ENCODE measurements around the gene CLEC2B.

Gene CLEC2B

DNA sequence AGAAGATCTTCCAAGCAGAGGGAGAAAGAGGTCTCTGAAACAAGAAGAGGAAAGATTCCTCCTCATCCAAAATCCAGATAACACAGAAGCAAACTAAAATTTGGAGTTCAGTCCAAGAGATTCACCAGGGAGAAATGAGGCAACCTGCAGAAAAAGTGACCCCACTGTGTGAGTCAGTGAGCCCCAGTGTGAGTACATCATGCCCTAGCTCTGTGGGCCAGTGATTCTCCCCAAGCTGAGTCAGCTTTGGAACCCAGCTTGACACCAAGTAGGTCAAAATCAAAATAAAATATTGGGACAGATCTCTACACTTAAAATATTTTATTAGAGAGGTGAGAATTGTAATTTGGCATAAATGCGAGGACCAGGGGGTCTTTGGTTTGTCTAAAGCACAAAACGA, 17.2 kb downstream of the CLEC2B start:
- DNase-seq (ENCODE audit: extremely low read depth, low read depth): no peak
- TF ChIP-seq, protein P1, sequence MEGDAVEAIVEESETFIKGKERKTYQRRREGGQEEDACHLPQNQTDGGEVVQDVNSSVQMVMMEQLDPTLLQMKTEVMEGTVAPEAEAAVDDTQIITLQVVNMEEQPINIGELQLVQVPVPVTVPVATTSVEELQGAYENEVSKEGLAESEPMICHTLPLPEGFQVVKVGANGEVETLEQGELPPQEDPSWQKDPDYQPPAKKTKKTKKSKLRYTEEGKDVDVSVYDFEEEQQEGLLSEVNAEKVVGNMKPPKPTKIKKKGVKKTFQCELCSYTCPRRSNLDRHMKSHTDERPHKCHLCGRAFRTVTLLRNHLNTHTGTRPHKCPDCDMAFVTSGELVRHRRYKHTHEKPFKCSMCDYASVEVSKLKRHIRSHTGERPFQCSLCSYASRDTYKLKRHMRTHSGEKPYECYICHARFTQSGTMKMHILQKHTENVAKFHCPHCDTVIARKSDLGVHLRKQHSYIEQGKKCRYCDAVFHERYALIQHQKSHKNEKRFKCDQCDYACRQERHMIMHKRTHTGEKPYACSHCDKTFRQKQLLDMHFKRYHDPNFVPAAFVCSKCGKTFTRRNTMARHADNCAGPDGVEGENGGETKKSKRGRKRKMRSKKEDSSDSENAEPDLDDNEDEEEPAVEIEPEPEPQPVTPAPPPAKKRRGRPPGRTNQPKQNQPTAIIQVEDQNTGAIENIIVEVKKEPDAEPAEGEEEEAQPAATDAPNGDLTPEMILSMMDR (IDR thresholded peaks at IDR 0.05; ENCODE audit: low read depth, low read length): no peak

DNA sequence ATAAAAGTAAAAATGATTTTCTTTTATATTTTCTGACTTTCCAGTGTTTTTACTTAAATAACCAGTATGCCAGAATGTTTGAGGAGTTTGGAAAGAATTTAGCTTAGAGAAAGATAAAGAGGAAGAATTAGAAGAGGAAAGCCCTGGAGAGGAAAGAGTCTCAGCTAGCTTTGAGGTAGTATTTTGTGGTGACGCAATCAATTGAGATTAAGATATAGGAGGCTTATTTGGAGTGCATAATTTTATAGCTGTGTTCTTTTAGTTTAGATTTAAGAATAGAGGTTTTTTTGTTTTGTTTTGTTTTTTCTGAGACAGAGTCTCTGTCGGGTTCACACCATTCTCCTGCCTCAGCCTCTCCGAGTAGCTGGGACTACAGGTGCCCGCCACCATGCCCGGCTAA, 18.1 kb downstream of the CLEC2B start:
- no peak for DNase-seq (ENCODE audit: extremely low read depth, low read depth)
- TF ChIP-seq, protein P1 (IDR thresholded peaks at IDR 0.05; ENCODE audit: low read depth, low read length): no peak

DNA sequence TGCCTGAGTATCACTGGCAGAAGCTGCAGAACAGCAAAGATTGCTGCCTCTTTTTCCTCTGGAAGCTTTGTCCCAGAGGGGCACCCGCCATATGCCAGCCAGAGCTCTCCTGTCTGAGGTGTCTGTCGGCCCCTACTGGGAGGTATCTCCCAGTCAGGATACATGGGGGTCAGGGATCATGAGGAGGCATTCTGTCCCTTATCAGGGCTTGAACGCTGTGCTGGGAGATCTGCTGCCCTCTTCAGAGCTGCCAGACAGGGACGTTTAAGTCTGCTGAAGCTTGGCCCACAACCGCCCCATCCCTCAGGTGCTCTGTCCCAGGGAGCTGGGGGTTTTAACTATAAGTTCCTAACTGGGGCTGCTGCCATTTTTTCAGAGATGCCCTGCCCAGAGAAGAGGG, 20.3 kb downstream of the CLEC2B start:
- TF ChIP-seq, protein P1 (IDR thresholded peaks at IDR 0.05; ENCODE audit: low read depth, low read length): no peak
- no peak for DNase-seq (ENCODE audit: extremely low read depth, low read depth)

DNA sequence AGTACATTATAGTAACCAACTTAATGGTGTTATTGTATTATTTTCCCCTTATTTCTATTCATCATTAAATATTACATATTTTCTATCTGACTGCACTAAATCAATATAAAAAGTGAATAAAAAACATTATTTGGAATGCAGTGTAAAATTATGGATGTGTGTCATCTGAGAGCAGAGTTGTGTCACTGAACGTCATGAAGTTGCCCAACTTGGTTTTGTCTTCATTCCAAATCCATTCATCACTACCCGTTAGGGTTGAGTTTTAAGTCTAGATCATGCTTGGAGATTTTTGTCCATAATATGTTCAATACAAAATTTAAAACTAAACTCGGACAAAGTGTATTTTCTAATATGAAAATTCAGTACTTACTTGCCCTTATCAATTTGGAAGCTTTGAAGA, 25.7 kb downstream of the CLEC2B start:
- TF ChIP-seq, protein P1 (IDR thresholded peaks at IDR 0.05; ENCODE audit: low read depth, low read length): no peak
- DNase-seq (ENCODE audit: extremely low read depth, low read depth): no peak

DNA sequence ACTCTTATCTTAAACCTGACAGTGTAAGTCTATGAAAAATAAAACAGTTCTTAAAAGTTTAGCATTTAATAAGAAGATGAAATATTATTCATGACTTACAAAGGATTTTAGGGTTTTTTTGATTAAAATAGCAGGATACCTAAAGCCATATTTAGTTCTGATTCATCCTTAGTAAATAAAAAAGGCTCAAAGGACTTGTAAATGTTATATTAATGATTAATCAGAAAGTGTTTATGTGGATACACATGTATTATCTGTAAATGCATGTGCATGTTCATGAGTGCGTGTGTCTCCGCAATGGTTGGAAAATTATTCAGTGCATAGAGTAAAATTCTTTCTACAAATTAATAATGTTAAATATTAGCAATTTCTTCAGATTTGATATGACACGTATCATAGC, 37.4 kb downstream of the CLEC2B start:
- no peak for DNase-seq (ENCODE audit: extremely low read depth, low read depth)
- TF ChIP-seq, protein P1 (IDR thresholded peaks at IDR 0.05; ENCODE audit: low read depth, low read length): no peak

DNA sequence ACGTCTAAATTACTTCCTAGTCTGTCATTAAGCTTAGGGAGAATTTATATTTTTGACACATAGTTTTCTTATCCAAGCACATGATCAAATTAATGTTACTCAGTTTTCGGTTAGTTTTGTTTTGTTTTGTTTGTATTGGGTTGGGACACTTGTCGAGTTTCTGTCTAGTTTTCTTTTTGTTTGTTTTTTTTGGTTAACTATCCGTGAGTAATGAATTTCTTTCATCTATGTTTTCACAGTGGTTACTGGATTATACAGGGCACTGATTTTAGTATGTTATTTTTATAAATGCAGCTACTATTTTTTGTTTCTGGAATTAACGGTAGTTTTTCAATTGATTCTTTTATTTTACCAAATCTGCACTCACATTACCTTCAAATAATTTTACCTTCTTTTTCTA, 39.2 kb downstream of the CLEC2B start:
- DNase-seq (ENCODE audit: extremely low read depth, low read depth): no peak

DNA sequence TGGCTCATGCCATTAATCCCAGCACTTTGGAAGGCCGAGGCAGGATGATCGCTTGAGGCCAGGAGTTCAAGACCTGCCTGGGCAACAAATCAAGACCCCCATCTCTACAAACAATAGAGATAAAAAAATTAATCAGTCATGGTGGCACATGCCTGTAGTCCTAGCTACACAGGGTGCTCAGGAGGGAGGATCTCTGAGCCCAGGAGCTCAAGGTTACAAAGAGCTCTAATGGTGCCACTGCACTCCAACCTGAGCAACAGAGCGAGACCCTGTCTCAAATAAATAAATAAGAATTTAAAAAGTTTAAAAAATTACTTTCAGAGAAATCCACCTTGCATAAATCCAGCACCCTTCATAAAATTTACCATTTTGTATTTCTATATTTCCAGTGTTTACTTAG, 39.7 kb downstream of the CLEC2B start:
- DNase-seq (ENCODE audit: extremely low read depth, low read depth): no peak
- TF ChIP-seq, protein P1 (IDR thresholded peaks at IDR 0.05; ENCODE audit: low read depth, low read length): no peak

More for the DNA sequence above, 39.2 kb downstream of the CLEC2B start:
- TF ChIP-seq, protein P1 (IDR thresholded peaks at IDR 0.05; ENCODE audit: low read depth, low read length): no peak

Data from AG09319 (cell line).